Muscle of arm (tissue), 12 donors: ENCODE data around the gene NUTM1. TPM values are rescaled to one million over a fixed set of nuclear protein-coding genes. Genes with fewer than 3 reads are reported as not detected.
"Not testable (repeated sequence)": the region's sequence is repeated elsewhere in the genome, so short reads cannot be mapped to it uniquely, and the experiment has no call there.

ENCODE experiments used
- DNase-seq: peaks from one replicate; pipeline ENCODE4 v3.0.0-alpha.2; 2013
- polyA plus RNA-seq, 12 donors: library from polyadenylated mRNA; unstranded; fragments of 120-200 nt; gene quantifications; one replicate each; pipeline ENCODE4 v1.2.1, GENCODE V29; 2013; ENCODE audit not compliant: insufficient read length in 12 of 12

NUTM1 gene
- polyA plus RNA-seq, 12 donors: 0.05 TPM; not detected in 11

DNA sequence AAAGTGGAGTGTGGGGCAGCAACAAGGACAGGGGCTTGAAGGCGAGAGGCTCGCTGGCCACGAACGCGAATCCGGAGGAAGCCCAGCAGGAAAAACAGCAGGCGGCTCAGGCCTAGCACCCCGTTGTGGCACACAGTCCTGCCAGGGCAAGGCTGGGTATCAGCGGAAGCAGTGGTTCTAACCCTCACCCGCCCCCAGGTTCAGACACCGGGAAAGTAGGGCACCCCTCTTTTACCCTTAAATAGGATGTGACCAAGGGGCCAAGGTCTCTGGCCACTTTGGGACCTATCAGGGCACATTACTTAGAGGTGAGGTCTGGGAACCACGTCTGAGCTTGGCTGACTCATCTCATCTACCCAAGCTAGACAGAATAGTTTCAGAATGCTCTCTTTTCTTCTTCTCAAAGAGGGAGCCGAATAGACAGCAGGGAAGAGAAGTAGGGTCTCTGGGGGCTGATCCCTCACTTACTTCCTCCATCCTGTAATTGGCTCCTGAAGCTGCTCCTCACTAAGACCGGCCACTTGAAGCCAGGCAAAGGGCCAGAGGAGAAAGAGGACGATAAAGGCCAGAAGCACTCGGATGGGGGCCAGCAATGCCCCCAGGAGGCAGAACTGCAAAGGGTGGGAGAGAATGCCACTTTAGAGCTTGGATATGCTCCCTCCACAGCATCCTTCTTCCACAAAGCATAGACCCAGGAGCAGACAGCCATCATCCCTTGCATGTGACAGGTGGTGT, 22.1 kb downstream of the NUTM1 start:
- no peak for DNase-seq

DNA sequence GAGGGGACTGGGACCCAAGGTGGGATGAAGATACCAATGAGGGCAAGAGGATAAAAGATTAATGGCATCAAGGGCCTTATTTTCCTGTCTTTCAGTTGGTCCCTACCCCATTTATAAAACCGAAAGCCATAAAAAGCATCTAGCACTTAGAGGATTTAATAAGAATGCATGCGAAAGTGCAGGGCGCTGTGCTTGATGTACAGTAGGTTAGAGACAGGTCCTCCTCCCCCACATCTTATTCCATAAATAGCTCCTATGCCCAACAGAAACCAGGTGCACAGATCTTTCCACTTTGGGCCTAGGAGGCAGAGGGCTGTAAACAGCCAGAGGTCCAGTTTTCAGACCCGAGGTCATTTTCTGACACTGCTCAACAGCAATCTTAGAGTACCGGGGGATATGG, 22.7 kb downstream of the NUTM1 start:
- DNase-seq: no peak

DNA sequence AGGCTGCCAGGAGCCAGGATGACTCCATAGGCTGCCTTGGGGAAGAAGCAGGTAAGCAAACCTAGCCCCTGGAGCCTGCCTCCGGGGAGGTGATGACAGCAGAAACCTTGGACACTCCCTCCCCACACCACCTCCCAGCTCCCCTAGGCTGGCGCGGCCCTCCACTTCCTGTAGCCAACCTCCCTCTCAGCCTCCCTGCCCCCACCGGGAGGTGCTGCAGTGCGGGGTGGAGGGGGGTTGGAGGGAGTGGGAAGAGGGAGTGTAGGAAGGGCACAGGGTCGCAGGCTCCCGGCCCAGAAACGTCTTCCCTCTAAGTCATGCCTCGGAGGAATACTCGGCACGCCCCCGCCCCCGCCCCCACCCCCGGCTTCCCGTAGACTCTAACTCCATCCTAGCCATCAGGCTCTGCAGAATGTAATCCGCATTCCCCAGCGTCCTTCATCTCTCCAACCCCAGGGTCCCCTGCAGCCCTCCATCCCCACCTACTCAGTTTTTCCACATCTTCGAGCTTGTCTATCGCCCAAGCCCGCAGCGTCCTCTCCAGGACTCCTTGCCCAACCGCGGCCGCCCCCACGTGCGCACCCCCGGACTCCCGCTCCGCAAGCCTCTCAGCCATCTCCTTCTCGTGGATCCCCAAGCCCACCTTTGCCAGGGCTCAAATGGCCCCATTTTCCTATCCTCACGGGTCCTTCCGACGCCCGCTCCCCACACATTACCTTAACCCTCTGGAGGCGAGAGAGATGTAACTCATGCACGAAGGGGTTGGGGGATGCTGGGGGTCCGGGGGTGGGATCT, 23.4 kb downstream of the NUTM1 start:
- DNase-seq: peak; percentile 45

DNA sequence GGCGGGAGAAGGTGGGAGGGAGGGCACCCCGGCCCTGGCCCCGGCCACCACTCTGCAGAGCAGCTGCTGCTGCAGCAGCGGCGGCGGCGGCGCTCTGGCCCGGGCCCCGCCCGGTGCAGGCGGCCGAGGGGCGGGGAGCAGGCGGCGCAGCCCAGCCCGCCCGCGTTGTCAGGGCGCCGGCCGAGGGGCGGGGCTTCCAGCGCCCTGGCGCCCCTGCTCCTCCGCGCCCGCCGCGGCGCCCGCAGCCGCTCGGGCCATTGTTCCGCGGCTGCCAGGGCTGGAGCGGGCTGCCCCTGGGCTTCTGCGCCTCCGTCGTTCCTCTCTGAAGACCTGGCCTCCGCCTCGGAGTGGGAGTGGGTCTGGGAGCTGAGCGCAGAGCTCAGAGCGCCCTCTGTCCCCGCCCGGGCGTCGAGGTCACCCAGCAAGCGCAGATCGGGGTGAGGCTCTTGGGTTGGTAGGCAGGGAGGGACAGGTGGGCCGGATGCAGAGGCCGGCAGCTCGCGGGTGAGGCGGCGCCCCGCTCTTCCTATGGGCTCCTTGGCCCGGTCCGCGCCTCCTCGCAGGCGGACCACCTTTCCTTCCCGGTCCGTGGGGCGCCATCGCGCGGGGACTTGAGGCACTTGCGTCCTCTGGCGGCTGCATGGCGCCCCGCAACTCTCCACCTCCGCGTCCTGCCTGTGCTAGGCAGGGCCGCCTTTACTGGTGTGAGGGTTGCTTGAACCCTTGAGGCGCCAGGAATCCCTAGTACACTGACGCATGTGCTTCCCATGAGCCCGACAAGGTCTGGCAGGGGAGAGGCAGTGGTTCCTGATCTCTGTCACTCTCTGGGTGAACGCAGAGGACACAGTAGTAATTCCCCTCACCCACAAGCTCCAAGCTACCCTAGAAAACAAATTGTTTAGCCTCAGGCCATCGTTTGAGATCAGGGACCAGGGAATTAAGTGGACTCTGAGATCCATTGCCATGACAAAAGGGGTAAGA, 24.3 kb downstream of the NUTM1 start, which contains the start of gene LPCAT4:
Gene LPCAT4 (minus strand): TSS at position 96 of the 981 bp plus-strand sequence. CDS start 96 bp downstream, outside the sequence.
- peak; percentile 88 for DNase-seq

DNA sequence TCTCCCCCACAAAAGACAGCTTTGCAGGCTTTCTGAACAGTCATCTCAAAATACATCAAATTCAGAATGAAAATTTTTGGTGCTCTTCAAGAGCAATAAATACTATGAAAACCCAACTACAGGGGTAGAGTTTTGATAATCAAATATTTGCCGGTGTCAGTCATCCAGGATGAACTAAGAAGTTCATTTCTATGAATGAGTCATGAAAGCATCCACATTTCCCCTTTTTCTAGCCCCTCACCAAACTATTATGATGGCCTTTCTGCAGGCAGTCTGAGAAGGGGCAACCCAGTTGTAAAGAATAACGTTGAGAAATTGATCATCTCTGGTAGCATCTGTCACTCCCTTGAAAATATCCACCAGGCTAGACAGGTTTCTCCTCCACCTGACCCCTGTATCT, 27.0 kb downstream of the NUTM1 start:
- DNase-seq: no peak

DNA sequence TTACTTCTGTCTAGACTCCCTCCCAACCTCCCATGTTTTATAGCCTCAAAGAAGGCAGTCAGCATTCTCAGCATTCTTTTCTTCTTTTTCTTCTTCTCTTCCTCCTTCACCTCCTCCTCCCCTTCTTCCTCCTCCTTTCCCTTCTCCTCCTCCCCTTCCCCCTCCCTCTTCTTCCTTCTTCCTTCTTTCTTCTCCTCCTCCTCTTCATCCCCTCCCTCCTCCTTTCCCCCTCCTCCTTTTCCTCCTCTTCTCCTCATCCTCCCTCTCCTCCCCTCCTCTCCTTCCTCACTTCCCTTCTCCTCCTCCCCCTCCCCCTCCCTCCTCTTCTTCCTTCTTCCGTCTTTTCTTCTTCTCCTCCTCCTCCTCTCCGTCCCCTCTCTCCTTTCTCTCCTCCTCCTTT, 27.5 kb downstream of the NUTM1 start:
- DNase-seq: no peak

DNA sequence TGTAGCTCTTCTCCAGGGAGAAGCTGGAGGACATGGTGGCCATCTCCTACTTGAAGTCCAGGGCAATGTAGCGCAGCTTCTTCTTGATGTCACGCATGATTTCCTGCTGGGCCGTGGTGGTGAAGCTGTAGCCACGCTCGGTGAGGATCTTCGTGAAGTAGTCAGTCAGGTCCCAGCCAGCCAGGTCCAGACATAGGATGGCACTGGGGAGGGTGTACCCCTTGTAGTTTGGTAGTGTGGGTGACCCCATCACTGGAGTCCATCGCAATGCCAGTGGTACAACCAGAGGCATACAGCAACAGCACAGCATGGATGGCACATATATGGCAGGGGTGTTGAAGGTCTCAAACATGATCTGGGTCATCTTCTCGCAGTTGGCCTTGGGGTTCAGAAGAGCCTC, 30.8 kb downstream of the NUTM1 start:
- DNase-seq: no peak

DNA sequence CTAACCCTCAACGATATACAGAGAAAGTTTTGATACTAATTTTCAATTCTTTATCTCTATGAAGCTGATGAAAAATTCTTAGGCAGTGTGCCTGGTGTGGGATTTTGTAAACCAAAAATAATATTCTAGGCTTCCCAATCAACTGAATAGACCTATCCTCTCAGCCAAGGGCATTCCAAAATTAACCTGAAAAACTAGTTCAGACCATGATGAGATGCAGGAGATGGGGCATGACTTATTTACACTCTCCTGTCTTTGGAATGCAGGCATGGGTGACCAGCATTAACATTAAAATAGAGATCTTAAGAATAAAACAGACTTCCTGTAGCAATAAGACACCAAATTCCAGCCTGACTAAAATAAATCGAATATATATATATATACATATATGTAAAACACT, 31.7 kb downstream of the NUTM1 start:
- no peak for DNase-seq

DNA sequence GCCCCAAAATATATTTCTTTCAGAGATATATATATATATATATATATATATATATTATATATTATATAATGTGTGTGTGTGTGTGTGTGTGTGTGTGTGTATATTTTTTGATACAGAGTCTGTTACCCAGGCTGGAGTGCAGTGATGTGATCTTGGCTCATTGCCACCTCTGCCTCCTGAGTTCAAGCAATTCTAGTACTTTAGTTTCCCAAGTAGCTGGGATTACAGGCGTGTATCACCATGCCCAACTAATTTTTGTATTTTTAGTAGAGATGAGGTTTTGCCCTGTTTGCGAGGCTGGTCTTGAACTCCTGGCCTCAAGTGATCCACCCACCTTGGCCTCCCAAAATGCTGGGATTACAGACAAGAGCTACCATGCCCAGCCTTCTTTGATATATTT, 32.4 kb downstream of the NUTM1 start:
- DNase-seq: not testable (repeated sequence)

DNA sequence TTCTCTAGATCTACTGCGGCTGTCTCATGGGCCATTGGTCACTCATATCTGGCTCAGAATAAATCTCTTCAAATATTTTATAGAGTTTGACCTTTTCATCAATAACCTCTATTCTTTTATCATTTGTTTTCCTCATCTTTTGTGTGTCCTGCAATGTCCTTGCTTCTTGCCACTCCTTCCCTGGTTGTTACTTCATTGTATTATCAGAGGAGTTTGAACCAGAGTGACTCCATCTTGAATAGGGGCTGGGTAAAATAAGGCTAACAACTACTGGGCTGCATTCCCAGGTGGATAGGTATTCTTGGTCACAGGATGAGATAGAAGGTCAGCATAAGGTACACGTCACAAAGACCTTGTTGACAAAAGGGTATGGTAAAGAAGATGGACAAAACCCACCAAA, 33.7 kb downstream of the NUTM1 start:
- no peak for DNase-seq

DNA sequence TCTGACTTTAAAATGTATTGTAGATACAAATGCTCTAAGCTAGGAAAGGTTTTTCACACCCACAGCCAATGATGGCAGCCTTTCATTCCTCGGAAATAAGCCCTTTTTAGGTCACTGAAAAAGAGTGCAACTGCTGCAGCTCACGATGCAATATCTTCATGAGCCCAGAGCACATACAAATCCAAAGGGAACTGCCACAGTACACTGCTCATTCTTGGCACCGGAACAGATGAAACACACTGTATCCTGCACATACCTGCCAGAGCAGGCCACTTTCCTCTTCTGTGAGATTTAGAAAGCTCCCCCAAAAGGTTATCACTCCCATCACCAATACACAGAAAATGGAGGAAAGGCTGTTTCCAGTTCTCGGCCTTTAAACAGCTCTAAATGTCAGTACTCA, 37.4 kb downstream of the NUTM1 start:
- not testable (repeated sequence) for DNase-seq

DNA sequence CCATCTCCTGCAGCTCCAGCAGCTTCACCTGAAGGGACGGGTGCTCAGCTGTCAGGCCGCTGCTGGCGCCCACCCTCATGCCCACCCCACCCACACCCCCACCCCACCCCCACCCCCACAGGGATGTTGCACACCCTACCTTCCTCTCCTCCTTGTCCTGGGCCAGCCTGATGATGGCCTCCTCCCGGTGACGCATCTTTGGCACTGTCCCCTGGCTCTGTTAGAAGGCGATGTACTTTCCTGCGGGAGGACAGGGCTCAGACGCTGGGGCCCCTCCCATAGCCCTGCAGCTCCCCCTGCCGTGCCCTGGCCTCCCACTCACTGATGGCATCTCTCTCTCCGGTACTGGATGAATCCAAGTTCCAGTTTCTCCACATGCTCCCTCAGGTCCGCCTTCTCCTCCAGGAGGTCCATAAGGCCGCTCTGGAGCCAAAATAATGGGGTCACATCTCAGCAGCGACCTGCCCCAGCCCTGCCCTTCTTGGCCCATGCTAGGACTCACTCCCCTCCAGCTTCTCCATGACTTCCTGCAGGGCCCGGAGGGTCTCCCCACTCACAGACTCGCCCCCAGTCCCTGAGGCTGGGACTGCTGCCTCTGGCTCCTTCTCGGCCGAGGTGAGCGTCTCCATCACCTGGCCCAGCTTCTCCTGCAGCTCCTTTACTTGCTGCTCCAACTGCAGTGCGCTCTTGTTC, 38.9 kb downstream of the NUTM1 start:
- not testable (repeated sequence) for DNase-seq

DNA sequence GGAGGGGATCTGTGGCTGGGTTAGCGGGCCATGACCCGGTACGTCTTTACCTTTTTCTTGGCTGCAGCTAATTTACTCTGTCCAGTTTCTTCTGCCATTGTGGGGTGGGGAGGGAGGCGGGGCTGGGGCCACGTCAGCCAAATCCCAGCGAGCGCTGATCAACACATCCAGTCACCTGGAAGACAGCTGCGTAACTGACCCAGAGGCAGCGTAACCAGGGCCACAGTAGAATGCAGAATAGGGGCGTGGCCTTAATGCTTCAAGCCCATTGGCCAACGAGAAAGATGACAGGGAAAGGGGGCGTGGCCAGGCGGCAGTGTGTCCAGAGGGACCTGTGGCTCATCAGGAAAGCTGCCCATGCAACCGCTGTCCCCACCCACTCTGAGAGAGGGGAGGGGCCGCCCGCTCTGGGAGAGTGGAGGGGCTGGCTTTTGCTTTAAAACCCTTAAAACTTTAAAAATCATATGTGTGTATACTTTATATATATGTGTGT, 46.5 kb downstream of the NUTM1 start:
- not testable (repeated sequence) for DNase-seq

DNA sequence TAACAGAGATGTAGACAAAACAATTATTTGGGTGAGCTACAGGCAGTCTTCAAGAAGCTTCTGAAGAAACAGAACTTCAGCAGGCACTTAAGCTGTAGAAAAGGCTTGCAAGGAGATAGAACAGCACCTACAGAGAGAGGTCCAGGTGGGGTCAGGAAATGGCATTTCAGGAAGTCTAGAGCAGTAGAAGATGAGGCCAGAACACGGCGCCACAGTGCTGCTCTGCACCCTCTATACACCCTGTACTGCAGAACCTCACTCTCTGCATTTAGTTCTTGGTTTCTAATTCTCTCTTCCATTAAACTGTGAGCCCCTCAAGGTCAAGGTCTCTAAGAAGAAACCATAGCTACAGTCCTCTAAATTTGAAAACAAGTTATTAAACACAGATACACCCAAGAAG, 49.9 kb downstream of the NUTM1 start:
- DNase-seq: not testable (repeated sequence)

DNA sequence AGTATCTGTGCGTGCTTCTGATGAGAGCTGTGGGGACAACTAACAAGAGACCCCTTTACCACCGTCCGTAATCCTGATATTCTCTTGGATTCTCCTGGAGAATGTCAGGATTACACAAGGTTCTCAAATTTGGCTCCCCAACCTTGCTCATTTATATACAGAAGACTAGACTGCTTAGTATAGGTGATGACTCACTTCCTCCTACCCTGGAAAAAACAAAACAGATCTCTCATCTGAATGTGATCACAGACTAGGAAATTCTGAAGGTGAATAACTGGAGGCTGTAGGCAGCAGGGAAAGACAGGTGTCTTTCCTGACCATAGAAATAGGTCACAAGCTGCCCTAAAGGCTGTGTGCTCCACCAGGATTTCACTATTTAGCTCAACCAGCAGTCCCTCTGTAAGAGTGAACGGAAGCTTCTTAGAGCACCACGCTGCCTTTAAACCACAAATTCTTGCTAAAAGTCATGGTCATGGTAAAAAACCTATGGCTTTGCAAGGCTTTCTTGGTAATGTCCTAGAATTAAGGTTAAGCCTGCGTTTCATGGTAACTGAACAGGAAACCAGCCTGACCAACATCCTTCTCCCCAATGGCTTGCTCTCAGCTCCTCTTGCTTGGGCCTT, 54.6 kb downstream of the NUTM1 start:
- not testable (repeated sequence) for DNase-seq

DNA sequence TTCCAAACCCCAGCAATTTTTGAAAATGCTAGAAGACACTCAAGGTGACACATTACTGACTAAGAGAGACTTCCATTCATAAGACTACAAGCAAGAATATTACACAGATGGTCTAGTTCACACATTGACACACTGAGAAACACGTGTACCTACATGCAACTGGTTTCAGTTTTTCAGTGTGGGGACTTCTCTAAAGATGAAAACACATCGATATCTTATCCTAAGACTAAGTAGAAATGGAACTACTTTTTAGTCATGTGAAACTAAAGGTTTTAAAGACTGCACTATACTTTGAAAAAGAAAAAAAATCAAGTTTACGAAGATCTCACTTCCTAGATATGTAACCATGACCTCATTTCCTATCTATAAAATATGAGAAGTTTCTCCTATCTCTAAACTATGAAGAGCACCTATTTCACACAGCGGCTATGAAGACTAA, 60.1 kb downstream of the NUTM1 start:
- DNase-seq: not testable (repeated sequence)

DNA sequence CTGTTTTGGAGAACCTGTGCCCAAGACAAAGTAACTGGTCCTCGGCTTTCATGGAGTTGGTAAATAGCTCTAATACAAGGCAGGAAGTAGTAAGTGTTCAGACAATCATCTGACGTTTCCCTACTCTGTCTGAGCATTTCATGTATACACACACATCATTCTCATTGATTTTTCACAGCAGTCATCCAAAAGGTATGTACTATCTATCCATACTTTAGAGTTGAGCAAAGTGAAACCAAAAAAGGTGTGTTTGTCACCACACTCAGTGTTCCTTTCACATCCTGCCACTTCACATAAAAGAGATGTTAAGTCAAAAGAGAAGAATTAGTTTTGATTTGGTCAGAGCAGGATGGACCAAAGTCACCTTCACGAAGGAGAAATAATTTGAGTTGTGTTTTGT, 60.8 kb downstream of the NUTM1 start:
- not testable (repeated sequence) for DNase-seq
